Sigmoid colon (tissue), 7 donors: ENCODE data around the gene DSCAML1. TPM values are rescaled to one million over a fixed set of nuclear protein-coding genes. Genes with fewer than 3 reads are reported as not detected.

Experiments used
- DNase-seq: peaks from one replicate; pipeline ENCODE4 v3.0.0-alpha.2; 2019
- H3K27ac ChIP-seq, 4 donors: fragments of 200-600 bp; sonication (generic); one replicate each; pipeline ENCODE4 v1.5.1; 2016 to 2019; ENCODE audit warnings: mild to moderate bottlenecking in 1 of 4
- H3K27me3 ChIP-seq, 3 donors: fragments of 200-600 bp; sonication (generic); one replicate each; pipeline ENCODE4 v1.5.1; 2019; ENCODE audit warnings: mild to moderate bottlenecking in 1 of 3
- H3K36me3 ChIP-seq, 4 donors: fragments of 200-600 bp; sonication (generic); one replicate each; pipeline ENCODE4 v1.5.1; 2016 to 2019
- H3K4me1 ChIP-seq, 4 donors: fragments of 200-600 bp; sonication (generic); one replicate each; pipeline ENCODE4 v1.5.1; 2017 to 2019
- H3K4me3 ChIP-seq, 4 donors: fragments of 200-600 bp; sonication (generic); one replicate each; pipeline ENCODE4 v1.5.1; 2017 to 2019; ENCODE audit warnings: mild to moderate bottlenecking in 2 of 4, moderate library complexity in 1 of 4
- H3K9me3 ChIP-seq, 4 donors: fragments of 200-600 bp in 3 of 4; sonication (generic) in 3 of 4; one replicate each; pipeline versions ENCODE4 v1.5.1 to v1.6.1; 2013 to 2019
- EP300 ChIP-seq, 4 donors: sonication (generic); formaldehyde crosslinking; IDR thresholded peaks; one replicate each; pipeline ENCODE4 v1.6.1; 2017; ENCODE audit warnings: antibody characterized with exemption in 4 of 4
- POLR2A ChIP-seq, 2 donors: fragments of 450-650 bp; IDR thresholded peaks; one replicate each; pipeline ENCODE4 v1.6.1; 2016; ENCODE audit warnings: antibody characterized with exemption in 2 of 2, mild to moderate bottlenecking in 2 of 2, moderate library complexity in 2 of 2
- POLR2AphosphoS5 ChIP-seq, 4 donors: sonication (generic); formaldehyde crosslinking; IDR thresholded peaks; one replicate each; pipeline ENCODE4 v1.6.1; 2017; ENCODE audit warnings: antibody characterized with exemption in 4 of 4
- WGBS, 2 donors: extraction: QIAGEN DNeasy Blood & Tissue Kit; methylation state at CpG; one replicate each; pipeline ENCODE4 v1.1.7; 2013; 5-methylcytosine and 5-hydroxymethylcytosine counted together
- intact Hi-C: fragments of 100-400 bp; cut with DNase I; formaldehyde crosslinking; loops from one replicate; pipeline ENCODE4 v1.15.1; 2023
- polyA plus RNA-seq, 3 donors: library from polyadenylated mRNA; stranded (reverse); fragments of 200-250 nt; gene quantifications; one replicate each; pipeline ENCODE4 v1.2.3, GENCODE V29; 2013
- total RNA-seq, 4 donors: library from RNA; depleted of rRNA; stranded (reverse); fragments of >200 nt; gene quantifications; one replicate each; pipeline ENCODE4 v1.1.0, GENCODE V29; 2016
- TF ChIP-seq, protein P1 (sequence below), 4 experiments: fragments of 450-650 bp in 3 of 4; fragments of 200-600 bp in 1 of 4; IDR thresholded peaks; one replicate each; pipeline ENCODE4 v1.5.1; 2016 to 2019; ENCODE audit warnings: antibody characterized with exemption in 4 of 4, mild to moderate bottlenecking in 3 of 4, moderate library complexity in 2 of 4
- donor health status: healthy with polysubstance abuse.
- donor health status: Bipolar disorder and iron deficiency.
- donor health status: healthy.

DSCAML1 gene
- total and polyA plus RNA-seq, 7 donors = under 0.01 to 7.5 (median 1.2) TPM

DNA sequence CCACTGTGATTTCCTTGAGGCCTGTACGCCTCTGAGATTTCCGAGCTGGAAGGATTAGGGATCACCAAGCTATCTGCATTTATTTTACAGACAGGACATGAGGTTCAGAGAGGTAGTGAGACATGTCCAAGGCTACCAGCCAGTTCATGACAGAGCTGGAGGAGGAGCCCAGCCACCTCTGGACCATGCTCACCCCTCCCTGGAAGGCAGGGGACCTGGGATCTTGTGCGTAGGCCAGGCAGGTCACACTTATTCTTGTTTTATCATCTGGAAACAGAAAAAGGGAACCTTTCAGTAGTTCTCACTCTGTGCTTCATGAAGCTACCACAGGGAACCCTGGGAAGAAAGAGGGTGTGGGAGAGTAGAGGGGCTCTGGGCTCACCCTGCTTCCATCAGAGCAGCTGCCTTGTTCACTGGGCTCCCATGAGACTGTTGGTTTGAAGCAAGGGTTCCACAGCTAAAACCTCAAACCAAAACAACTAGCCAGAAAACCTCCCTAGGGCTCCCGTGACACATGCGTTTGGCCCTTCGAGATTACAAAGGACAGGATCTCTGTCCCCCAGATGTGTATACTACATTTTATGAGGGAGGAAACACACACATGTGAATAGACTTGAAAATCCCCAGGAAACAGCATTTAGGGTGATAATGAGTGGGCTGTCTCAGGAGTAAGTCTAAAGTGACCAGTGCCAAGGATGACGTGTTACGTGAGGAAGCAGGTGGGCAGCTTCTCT, 106.4 kb downstream of the DSCAML1 start:
- Histone ChIP-seq H3K4me1 (no peaks in the 10 kb centered on the region), H3K4me3 (no peak overlapping the region), H3K9me3 (no peaks in the 10 kb centered on the region), H3K36me3 (no peaks in the 10 kb centered on the region), H3K27me3 (no peaks in the 10 kb centered on the region), H3K27ac (no peak overlapping the region)
- DNase-seq = no peak
- no peak for TF ChIP-seq EP300 (IDR thresholded peaks at IDR 0.05)
- TF ChIP-seq POLR2AphosphoS5 (IDR thresholded peaks at IDR 0.05) = no peak
- no peak for TF ChIP-seq POLR2A (IDR thresholded peaks at IDR 0.05)
- TF ChIP-seq, protein P1, sequence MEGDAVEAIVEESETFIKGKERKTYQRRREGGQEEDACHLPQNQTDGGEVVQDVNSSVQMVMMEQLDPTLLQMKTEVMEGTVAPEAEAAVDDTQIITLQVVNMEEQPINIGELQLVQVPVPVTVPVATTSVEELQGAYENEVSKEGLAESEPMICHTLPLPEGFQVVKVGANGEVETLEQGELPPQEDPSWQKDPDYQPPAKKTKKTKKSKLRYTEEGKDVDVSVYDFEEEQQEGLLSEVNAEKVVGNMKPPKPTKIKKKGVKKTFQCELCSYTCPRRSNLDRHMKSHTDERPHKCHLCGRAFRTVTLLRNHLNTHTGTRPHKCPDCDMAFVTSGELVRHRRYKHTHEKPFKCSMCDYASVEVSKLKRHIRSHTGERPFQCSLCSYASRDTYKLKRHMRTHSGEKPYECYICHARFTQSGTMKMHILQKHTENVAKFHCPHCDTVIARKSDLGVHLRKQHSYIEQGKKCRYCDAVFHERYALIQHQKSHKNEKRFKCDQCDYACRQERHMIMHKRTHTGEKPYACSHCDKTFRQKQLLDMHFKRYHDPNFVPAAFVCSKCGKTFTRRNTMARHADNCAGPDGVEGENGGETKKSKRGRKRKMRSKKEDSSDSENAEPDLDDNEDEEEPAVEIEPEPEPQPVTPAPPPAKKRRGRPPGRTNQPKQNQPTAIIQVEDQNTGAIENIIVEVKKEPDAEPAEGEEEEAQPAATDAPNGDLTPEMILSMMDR (IDR thresholded peaks at IDR 0.05) = no peak
- 72 to 86% methylated on average over 8 of the region's 8 CpGs for WGBS, 2 donors
- intact Hi-C loops = no loop called here

DNA sequence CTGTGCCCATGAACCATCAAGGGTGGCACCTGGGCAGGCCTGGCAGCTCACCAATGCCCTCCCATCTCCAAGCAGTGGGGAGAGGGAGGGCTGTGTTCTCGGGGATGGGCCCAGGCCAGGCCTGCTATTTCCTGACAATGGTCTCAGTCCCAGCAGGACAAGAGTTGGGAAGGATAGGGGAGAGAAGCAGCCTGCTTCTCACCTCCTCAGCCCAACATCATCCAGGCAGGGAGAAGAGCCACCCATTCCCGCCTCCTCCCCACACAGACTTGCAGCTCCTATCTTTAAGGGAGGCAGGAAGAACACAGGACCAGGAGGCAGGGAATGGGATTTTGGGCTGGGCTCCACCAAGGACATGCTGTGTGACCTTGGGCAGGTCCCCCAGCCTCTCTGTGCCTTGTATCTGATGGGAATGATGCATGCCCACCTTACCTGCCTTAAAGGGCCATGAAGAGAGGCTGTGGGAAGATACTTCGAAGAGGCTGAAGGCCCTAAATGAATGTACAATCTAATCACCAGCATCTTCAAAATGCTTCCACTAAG, 108.7 kb downstream of the DSCAML1 start:
- Histone ChIP-seq H3K27me3 (no peaks in the 10 kb centered on the region), H3K4me3 (no peak overlapping the region), H3K27ac (no peak overlapping the region), H3K4me1 (no peaks in the 10 kb centered on the region), H3K9me3 (no peaks in the 10 kb centered on the region), H3K36me3 (no peaks in the 10 kb centered on the region)
- intact Hi-C loops = no loop called here
- TF ChIP-seq POLR2AphosphoS5 (IDR thresholded peaks at IDR 0.05) = no peak
- no peak for TF ChIP-seq POLR2A (IDR thresholded peaks at IDR 0.05)
- no peak for TF ChIP-seq EP300 (IDR thresholded peaks at IDR 0.05)
- TF ChIP-seq, protein P1 (IDR thresholded peaks at IDR 0.05) = no peak
- 69% methylated on average over 3 of the region's 3 CpGs for WGBS, 2 donors
- no peak for DNase-seq

DNA sequence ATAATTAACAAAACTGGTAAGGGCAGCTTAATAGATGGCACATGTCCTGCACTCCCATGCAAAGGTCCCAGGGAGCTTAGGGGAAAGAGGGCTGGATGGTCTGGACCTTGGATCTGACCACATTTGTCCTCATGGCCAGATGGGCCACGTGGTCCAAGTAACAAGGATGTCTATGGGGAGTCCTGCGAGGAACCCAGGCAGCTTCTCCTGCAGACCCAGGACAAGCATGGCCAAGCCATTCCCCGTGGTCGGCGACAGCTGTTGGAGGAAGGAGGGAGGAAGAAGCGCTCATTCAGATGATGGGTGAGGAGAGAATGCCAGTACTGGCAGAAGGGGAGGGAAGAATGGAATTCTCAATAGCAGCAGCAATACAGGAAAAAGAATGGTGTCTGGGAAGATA, 109.2 kb downstream of the DSCAML1 start:
- Histone ChIP-seq H3K4me3 (no peak overlapping the region), H3K9me3 (no peaks in the 10 kb centered on the region), H3K27me3 (no peaks in the 10 kb centered on the region), H3K27ac (no peak overlapping the region), H3K4me1 (no peaks in the 10 kb centered on the region), H3K36me3 (no peaks in the 10 kb centered on the region)
- no peak for DNase-seq
- intact Hi-C loops = no loop called here
- no peak for TF ChIP-seq EP300 (IDR thresholded peaks at IDR 0.05)
- WGBS, 2 donors = 91 to 92% methylated on average over 6 of the region's 6 CpGs

DNA sequence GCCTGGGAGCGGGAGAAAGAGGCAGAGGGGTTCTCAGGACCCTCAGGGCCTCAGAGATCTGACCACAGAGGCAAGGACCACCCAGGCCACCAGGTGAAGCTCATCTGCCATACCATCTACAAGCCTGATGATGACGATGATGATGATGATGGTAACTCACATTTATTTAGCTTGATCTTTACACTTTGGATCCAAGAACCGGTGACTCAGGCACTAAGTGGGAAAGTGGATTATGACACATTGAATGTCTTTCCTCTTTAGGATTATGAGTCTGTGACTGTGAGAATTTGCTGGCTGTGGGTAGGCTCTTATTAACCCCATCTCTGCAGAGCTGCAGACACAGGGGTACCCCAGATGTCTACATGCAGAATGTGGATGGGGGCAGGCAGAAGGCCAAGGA, 110.3 kb downstream of the DSCAML1 start:
- H3K36me3 ChIP-seq = no peaks in the 10 kb centered on the region
- no peaks in the 10 kb centered on the region for H3K4me1 ChIP-seq
- intact Hi-C loops = no loop called here
- no peaks in the 10 kb centered on the region for H3K9me3 ChIP-seq
- H3K27me3 ChIP-seq = no peaks in the 10 kb centered on the region
- WGBS, 2 donors = 60 to 69% methylated on average over 3 of the region's 3 CpGs
- H3K4me3 ChIP-seq = no peak overlapping the region
- TF ChIP-seq EP300 (IDR thresholded peaks at IDR 0.05) (no peak), POLR2AphosphoS5 (IDR thresholded peaks at IDR 0.05) (no peak), POLR2A (IDR thresholded peaks at IDR 0.05) (no peak)
- TF ChIP-seq, protein P1 (IDR thresholded peaks at IDR 0.05) = no peak
- no peak overlapping the region for H3K27ac ChIP-seq
- DNase-seq = no peak

DNA sequence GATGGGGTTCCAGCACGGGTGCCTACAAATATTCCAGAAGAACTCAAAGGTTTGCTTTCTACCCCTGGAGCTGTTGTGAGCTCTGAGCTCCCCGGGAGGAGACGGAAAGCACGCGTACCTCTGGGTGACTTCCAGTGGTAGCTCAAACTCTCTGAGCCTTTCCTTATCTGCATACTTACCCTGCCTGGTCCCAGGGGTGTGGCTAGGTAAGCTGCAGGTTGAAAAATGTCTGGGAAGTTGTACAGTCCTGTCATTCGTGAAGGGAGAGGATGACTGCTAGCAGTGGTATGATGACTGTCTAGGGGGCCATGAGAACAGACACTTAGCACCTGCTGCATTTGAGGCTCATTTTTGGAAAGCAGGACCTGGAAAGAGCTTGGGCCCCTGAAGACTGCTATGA, 111.5 kb downstream of the DSCAML1 start:
- Histone ChIP-seq H3K36me3 (no peaks in the 10 kb centered on the region), H3K4me1 (no peaks in the 10 kb centered on the region), H3K27ac (no peak overlapping the region), H3K27me3 (no peaks in the 10 kb centered on the region), H3K4me3 (no peak overlapping the region), H3K9me3 (no peaks in the 10 kb centered on the region)
- WGBS, 2 donors = 60 to 85% methylated on average over 6 of the region's 6 CpGs
- no peak for DNase-seq
- intact Hi-C loops = no loop called here
- TF ChIP-seq POLR2A (IDR thresholded peaks at IDR 0.05) (no peak), POLR2AphosphoS5 (IDR thresholded peaks at IDR 0.05) (no peak), EP300 (IDR thresholded peaks at IDR 0.05) (no peak)
- TF ChIP-seq, protein P1 (IDR thresholded peaks at IDR 0.05) = no peak
